Endodermal cell (in vitro differentiated cells): ENCODE measurements around the gene GATB. TPM values are rescaled to one million over a fixed set of nuclear protein-coding genes. Genes with fewer than 3 reads are reported as not detected.

ENCODE experiments used
- DNase-seq: peaks from one replicate; pipeline ENCODE4 v3.0.0-alpha.2; 2017
- H3K27ac ChIP-seq: 2 replicates; pipeline ENCODE4 v1.5.1; 2013; ENCODE audit warnings: mild to moderate bottlenecking, low read depth, low read length, moderate library complexity
- H3K27me3 ChIP-seq: 2 replicates; pipeline ENCODE4 v1.6.1; 2013; ENCODE audit warnings: mild to moderate bottlenecking, low read length, moderate library complexity; ENCODE audit not compliant: insufficient read depth, control insufficient read depth, poor library complexity, severe bottlenecking
- H3K36me3 ChIP-seq: 2 replicates; pipeline ENCODE4 v1.7.0; 2013; ENCODE audit warnings: mild to moderate bottlenecking, low read length, moderate library complexity; ENCODE audit not compliant: control insufficient read depth, insufficient read depth
- H3K4me1 ChIP-seq: one replicate; pipeline ENCODE4 v1.7.0; 2013; ENCODE audit warnings: low read length; ENCODE audit not compliant: control insufficient read depth, insufficient read depth
- H3K4me3 ChIP-seq: 2 replicates; pipeline ENCODE4 v1.5.1; 2013; ENCODE audit warnings: mild to moderate bottlenecking, low read length, moderate library complexity
- H3K9ac ChIP-seq: 2 replicates; pipeline ENCODE4 v1.6.1; 2013; ENCODE audit warnings: mild to moderate bottlenecking, low read length, moderate library complexity; ENCODE audit not compliant: poor library complexity, severe bottlenecking; ENCODE audit errors: extremely low read depth
- H3K9me3 ChIP-seq: 2 replicates; pipeline ENCODE4 v1.6.1; 2013; ENCODE audit warnings: mild to moderate bottlenecking, low read length, moderate library complexity; ENCODE audit not compliant: control insufficient read depth
- H3K27ac Mint-ChIP-seq: 2 replicates; pipeline ENCODE4 v1.8.0; 2020; ENCODE audit warnings: mixed read lengths
- H3K27me3 Mint-ChIP-seq: 2 replicates; pipeline ENCODE4 v1.8.0; 2021; ENCODE audit warnings: mild to moderate bottlenecking, mixed read lengths; ENCODE audit not compliant: insufficient read depth
- H3K36me3 Mint-ChIP-seq: 2 replicates; pipeline ENCODE4 v1.8.0; 2020; ENCODE audit warnings: low read depth, mixed read lengths
- H3K4me1 Mint-ChIP-seq: 2 replicates; pipeline ENCODE4 v1.8.0; 2020; ENCODE audit warnings: mixed read lengths
- H3K4me3 Mint-ChIP-seq: 2 replicates; pipeline ENCODE4 v1.8.0; 2020; ENCODE audit warnings: mild to moderate bottlenecking, moderate library complexity, mixed read lengths
- H3K9me3 Mint-ChIP-seq: 2 replicates; pipeline ENCODE4 v1.8.0; 2020; ENCODE audit warnings: mild to moderate bottlenecking, mixed read lengths
- WGBS, 2 experiments: methylation state at CpG; one replicate each; pipeline versions ENCODE4 v1.1.5 to v1.1.7; 2013; ENCODE audit warnings: missing lambda C conversion rate in 2 of 2, mixed read lengths in 1 of 2; ENCODE audit not compliant: insufficient coverage in 1 of 2, insufficient read length in 1 of 2; 5-methylcytosine and 5-hydroxymethylcytosine counted together
- total RNA-seq, 2 donors: library from RNA; stranded (reverse); fragmentation: NEBNext Ultra II Directional in 1 of 2; extraction: Animal tissue kit (Norgen Biotek cat#: 25700) in 1 of 2; gene quantifications; 2 replicates in 1 of 2; 3 replicates in 1 of 2; pipeline ENCODE4 v1.2.1, GENCODE V29; 2021
- TF ChIP-seq, protein P1 (sequence below): fragments of 200-600 bp; sonication (generic); conservative IDR thresholded peaks from 2 replicates; pipeline ENCODE4 v1.5.0; 2021; ENCODE audit warnings: antibody characterized with exemption, mild to moderate bottlenecking

GATB gene
- total RNA-seq, 2 donors from 2014 or later, result 18.3 to 20.5 TPM

DNA sequence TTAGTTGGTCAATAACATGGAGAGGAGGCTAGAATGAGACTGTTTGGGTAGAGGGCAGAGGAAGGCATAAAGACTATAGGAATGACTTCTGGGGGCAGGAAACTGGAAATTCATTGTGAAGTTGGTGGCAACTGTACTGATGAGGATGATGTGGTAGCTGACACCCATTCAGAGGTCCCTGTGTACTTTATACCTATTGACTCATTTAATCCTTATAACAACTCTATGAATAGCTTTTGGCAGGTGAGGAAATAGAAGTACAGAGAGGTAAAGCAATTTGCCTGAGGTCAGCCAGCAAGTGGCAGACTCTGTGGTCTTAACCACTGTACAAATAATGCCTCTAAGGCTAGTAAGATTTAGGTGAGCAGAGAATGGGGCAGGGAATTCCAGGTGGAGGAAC lies 100.1 kb downstream of the GATB start:
- peak; percentile 24 for DNase-seq
- Mint-ChIP-seq H3K4me3 (no peak overlapping the region), H3K4me1 (peaks cover 6% of the 10 kb centered on the region), H3K27ac (no peak overlapping the region), H3K27me3 (no peaks in the 10 kb centered on the region), H3K36me3 (peaks cover 7% of the 10 kb centered on the region), H3K9me3 (no peaks in the 10 kb centered on the region)
- no peaks in the 10 kb centered on the region for H3K4me1 ChIP-seq
- TF ChIP-seq, protein P1, sequence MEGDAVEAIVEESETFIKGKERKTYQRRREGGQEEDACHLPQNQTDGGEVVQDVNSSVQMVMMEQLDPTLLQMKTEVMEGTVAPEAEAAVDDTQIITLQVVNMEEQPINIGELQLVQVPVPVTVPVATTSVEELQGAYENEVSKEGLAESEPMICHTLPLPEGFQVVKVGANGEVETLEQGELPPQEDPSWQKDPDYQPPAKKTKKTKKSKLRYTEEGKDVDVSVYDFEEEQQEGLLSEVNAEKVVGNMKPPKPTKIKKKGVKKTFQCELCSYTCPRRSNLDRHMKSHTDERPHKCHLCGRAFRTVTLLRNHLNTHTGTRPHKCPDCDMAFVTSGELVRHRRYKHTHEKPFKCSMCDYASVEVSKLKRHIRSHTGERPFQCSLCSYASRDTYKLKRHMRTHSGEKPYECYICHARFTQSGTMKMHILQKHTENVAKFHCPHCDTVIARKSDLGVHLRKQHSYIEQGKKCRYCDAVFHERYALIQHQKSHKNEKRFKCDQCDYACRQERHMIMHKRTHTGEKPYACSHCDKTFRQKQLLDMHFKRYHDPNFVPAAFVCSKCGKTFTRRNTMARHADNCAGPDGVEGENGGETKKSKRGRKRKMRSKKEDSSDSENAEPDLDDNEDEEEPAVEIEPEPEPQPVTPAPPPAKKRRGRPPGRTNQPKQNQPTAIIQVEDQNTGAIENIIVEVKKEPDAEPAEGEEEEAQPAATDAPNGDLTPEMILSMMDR, result no peak
- H3K36me3 ChIP-seq, result no peaks in the 10 kb centered on the region
- H3K9ac ChIP-seq, result no peak overlapping the region
- no peak overlapping the region for H3K27ac ChIP-seq
- no peaks in the 10 kb centered on the region for H3K27me3 ChIP-seq
- H3K9me3 ChIP-seq, result no peaks in the 10 kb centered on the region
- no peak overlapping the region for H3K4me3 ChIP-seq

DNA sequence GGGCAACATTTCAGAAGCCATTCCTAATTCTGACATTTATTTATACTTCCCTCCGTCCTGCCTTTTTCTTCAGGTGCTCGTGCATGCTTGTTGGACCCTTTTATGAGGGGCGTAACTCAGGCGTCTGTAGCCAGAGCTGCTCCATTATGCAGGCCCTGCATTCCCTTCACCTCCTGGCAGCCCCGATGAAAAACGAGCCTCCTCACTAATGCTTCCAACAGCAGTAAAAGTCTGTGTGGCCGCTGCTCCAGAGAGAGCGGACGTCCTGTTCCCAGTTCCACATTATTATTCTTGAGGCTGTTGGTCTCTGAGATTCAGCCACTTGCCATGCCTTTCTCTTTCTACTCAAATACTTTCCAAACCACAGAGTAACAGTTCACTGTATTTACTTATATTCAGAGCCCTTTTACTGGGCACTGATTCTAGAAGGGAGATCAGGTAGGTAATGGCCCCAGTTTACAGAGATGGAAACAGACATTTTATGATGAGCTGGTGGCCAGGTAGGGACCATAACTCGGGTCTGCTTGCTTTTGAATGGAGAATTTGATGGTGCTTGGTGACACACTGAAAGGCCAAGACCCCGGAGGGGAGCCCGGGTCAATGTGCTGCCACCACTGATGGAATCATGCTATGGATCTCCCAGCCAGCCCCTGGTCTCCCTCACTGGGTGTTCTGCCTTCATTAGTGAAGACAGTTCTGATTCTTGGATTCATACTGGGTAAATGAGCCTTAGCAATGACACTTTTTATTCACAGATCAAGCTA lies 101.0 kb downstream of the GATB start:
- H3K4me1 Mint-ChIP-seq, result peaks cover 6% of the 10 kb centered on the region
- Histone ChIP-seq H3K9me3 (no peaks in the 10 kb centered on the region), H3K27me3 (no peaks in the 10 kb centered on the region), H3K4me1 (no peaks in the 10 kb centered on the region), H3K36me3 (no peaks in the 10 kb centered on the region), H3K9ac (no peak overlapping the region), H3K4me3 (no peak overlapping the region), H3K27ac (no peak overlapping the region)
- no peaks in the 10 kb centered on the region for H3K27me3 Mint-ChIP-seq
- H3K27ac Mint-ChIP-seq, result no peak overlapping the region
- H3K4me3 Mint-ChIP-seq, result no peak overlapping the region
- DNase-seq, result peak; percentile 13
- peaks cover 7% of the 10 kb centered on the region for H3K36me3 Mint-ChIP-seq
- 84 to 92% methylated on average over 9 to 12 of the region's 12 CpGs for WGBS, 2 experiments
- H3K9me3 Mint-ChIP-seq, result no peaks in the 10 kb centered on the region
- TF ChIP-seq, protein P1, result no peak

DNA sequence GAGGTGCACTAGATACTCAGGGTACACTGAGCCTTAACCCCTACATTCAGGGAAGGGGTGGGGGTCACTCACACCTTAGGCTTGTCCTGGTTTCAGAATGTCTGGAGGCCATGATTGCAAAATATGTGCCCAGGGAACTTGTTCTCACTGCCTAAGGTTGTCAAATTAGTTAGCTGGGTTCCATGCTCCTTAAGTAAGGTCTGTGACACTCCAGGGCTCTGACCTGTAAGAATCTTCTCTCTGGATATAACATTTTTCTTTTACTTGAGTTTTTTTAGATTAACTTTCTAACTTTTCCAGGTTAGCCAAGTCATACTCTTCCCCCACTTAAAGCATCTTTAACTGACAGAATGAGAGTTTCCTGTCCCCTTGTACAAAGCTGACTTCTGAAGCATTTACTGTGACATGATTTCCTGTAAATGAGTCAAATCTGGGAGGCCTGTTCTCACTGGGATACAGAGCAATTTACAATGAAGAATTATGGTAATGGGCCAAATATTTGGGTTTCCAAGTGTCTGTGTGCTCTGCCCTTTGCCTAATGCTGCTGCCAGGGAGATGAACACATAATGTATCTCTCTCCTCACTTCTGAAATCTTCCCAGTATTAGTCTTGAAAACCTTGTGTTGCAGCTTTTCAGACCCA lies 101.7 kb downstream of the GATB start:
- Mint-ChIP-seq H3K4me1 (peaks cover 6% of the 10 kb centered on the region), H3K27ac (no peak overlapping the region), H3K36me3 (peaks cover 7% of the 10 kb centered on the region), H3K9me3 (no peaks in the 10 kb centered on the region), H3K4me3 (no peak overlapping the region), H3K27me3 (no peaks in the 10 kb centered on the region)
- Histone ChIP-seq H3K36me3 (no peaks in the 10 kb centered on the region), H3K27ac (no peak overlapping the region), H3K9me3 (no peaks in the 10 kb centered on the region), H3K9ac (no peak overlapping the region), H3K27me3 (no peaks in the 10 kb centered on the region), H3K4me3 (no peak overlapping the region), H3K4me1 (no peaks in the 10 kb centered on the region)
- peak; percentile 17 for DNase-seq
- TF ChIP-seq, protein P1, result no peak
